Fibroblast of mammary gland (primary cell): Measurements from ENCODE around the gene PCED1B.

ENCODE experiments used
- DNase-seq: peaks from one replicate; pipeline ENCODE4 v3.0.0-alpha.2; 2010; ENCODE audit warnings: low read depth
- H3K4me3 ChIP-seq: 2 replicates; pipeline ENCODE4 v1.5.1; 2011; ENCODE audit warnings: low read depth, mild to moderate bottlenecking, low read length, moderate library complexity; ENCODE audit not compliant: control insufficient read depth
- CTCF ChIP-seq: conservative IDR thresholded peaks from 2 replicates; pipeline ENCODE4 v1.5.1; 2011; ENCODE audit warnings: low read depth, low read length, inconsistent platforms; ENCODE audit not compliant: control insufficient read depth, insufficient read depth

PCED1B gene

GRCh38 chr12:47120736-47121135 lies 41.3 kb downstream of the PCED1B start:
- no peak overlapping the region for H3K4me3 ChIP-seq
- TF ChIP-seq CTCF, result no peak
- no peak for DNase-seq

- no peak for TF ChIP-seq CTCF
- no peak overlapping the region for H3K4me3 ChIP-seq
- DNase-seq, result no peak
These were observed 41.7 kb downstream of the PCED1B start for GRCh38 chr12:47121146-47121545.

- TF ChIP-seq CTCF, result no peak
- H3K4me3 ChIP-seq, result no peak overlapping the region
- no peak for DNase-seq
These were observed 43.2 kb downstream of the PCED1B start for GRCh38 chr12:47122602-47123001.

GRCh38 chr12:47123730-47124129 lies 44.3 kb downstream of the PCED1B start:
- H3K4me3 ChIP-seq, result no peak overlapping the region
- no peak for DNase-seq
- no peak for TF ChIP-seq CTCF

- DNase-seq, result peak; percentile 75
- H3K4me3 ChIP-seq, result no peak overlapping the region
- no peak for TF ChIP-seq CTCF
These were observed 45.0 kb downstream of the PCED1B start for GRCh38 chr12:47124451-47124850.

- no peak for DNase-seq
- no peak overlapping the region for H3K4me3 ChIP-seq
- TF ChIP-seq CTCF, result no peak
These were observed 46.8 kb downstream of the PCED1B start for GRCh38 chr12:47126246-47126645.

GRCh38 chr12:47131011-47131410 lies 51.6 kb downstream of the PCED1B start:
- DNase-seq, result no peak
- no peak for TF ChIP-seq CTCF
- H3K4me3 ChIP-seq, result no peak overlapping the region
